HG03025 (cell line): ENCODE data around the gene PLXDC1.

Experiments used
- ATAC-seq: cut with Tn5 transposase; IDR thresholded peaks from one replicate; pipeline ENCODE4 v1.9.1; 2021; ENCODE audit warnings: mild to moderate bottlenecking, moderate library complexity; ENCODE audit not compliant: unreplicated experiment, low FRiP score

The PLXDC1 gene

GRCh38 chr17:39151150-39151942 is at the start of gene PLXDC1:
TSS of gene PLXDC1 (minus strand) at chr17:39151637. CDS start at chr17:39151437, 200 bp downstream.
- no peak for ATAC-seq

- no peak for ATAC-seq
These were observed 49.6 kb upstream of the PLXDC1 start for GRCh38 chr17:39200957-39201510.

- ATAC-seq = peak; percentile 54
These were observed 48.8 kb upstream of the PLXDC1 start, which contains the start of gene RPL19 for GRCh38 chr17:39200070-39200879. TSS of gene RPL19 (plus strand) at chr17:39200283. CDS start at chr17:39200345, 62 bp downstream.

GRCh38 chr17:39199820-39200069 is 48.3 kb upstream of the PLXDC1 start:
- peak; percentile 56 for ATAC-seq

GRCh38 chr17:39198186-39198566 is 46.7 kb upstream of the PLXDC1 start:
- no peak for ATAC-seq

- ATAC-seq = no peak
These were observed 46.1 kb upstream of the PLXDC1 start, which contains the start of gene CACNB1 for GRCh38 chr17:39197380-39198185. TSS of gene CACNB1 (minus strand) at chr17:39197669. CDS start at chr17:39197495, 174 bp downstream.

GRCh38 chr17:39196808-39197291 is 45.4 kb upstream of the PLXDC1 start:
- no peak for ATAC-seq

GRCh38 chr17:39196241-39196807 is 44.9 kb upstream of the PLXDC1 start:
- no peak for ATAC-seq

GRCh38 chr17:39195568-39196160 is 44.2 kb upstream of the PLXDC1 start:
- ATAC-seq = no peak

GRCh38 chr17:39194985-39195524 is 43.6 kb upstream of the PLXDC1 start:
- ATAC-seq = no peak

- ATAC-seq = no peak
These were observed 42.9 kb upstream of the PLXDC1 start for GRCh38 chr17:39194089-39194984.

GRCh38 chr17:39193346-39193745 is 41.9 kb upstream of the PLXDC1 start:
- no peak for ATAC-seq

GRCh38 chr17:39192901-39193300 is 41.5 kb upstream of the PLXDC1 start:
- no peak for ATAC-seq

- ATAC-seq = no peak
These were observed 40.5 kb upstream of the PLXDC1 start for GRCh38 chr17:39191750-39192510.

- ATAC-seq = no peak
These were observed 35.9 kb upstream of the PLXDC1 start for GRCh38 chr17:39187152-39187830.

GRCh38 chr17:39186481-39187002 is 35.1 kb upstream of the PLXDC1 start:
- ATAC-seq = no peak

GRCh38 chr17:39183720-39184119 is 32.3 kb upstream of the PLXDC1 start:
- ATAC-seq = no peak
